Nephron progenitor cell (in vitro differentiated cells): ENCODE results near the gene EDA.

Source experiments
- DNase-seq: peaks from one replicate; pipeline ENCODE4 v3.0.0; 2021
- H3K27ac Mint-ChIP-seq: 2 replicates; pipeline ENCODE4 v1.8.0; 2021; ENCODE audit warnings: mild to moderate bottlenecking, moderate library complexity, mixed read lengths
- H3K27me3 Mint-ChIP-seq: 2 replicates; pipeline ENCODE4 v1.8.0; 2021; ENCODE audit warnings: mild to moderate bottlenecking, low read depth, mixed read lengths; ENCODE audit not compliant: poor library complexity
- H3K36me3 Mint-ChIP-seq: 2 replicates; pipeline ENCODE4 v1.8.0; 2021; ENCODE audit warnings: low read depth, mixed read lengths
- H3K4me1 Mint-ChIP-seq: 2 replicates; pipeline ENCODE4 v1.8.0; 2021; ENCODE audit warnings: mixed read lengths
- H3K4me3 Mint-ChIP-seq: 2 replicates; pipeline ENCODE4 v1.8.0; 2021; ENCODE audit warnings: mild to moderate bottlenecking, moderate library complexity, mixed read lengths
- H3K9me3 Mint-ChIP-seq: 2 replicates; pipeline ENCODE4 v1.8.0; 2021; ENCODE audit warnings: mild to moderate bottlenecking, moderate library complexity, mixed read lengths
- CTCF ChIP-seq: fragments of 200-600 bp; sonication (generic); IDR thresholded peaks from 2 replicates; pipeline ENCODE4 v1.5.0; 2021; ENCODE audit warnings: antibody characterized with exemption

Gene EDA

GRCh38 chrX:69951753-69952152, 335.8 kb downstream of the EDA start:
- Mint-ChIP-seq H3K36me3 (no peaks in the 10 kb centered on the region), H3K4me1 (no peaks in the 10 kb centered on the region), H3K27ac (no peak overlapping the region), H3K9me3 (peaks cover 28% of the 10 kb centered on the region), H3K4me3 (no peak overlapping the region), H3K27me3 (no peaks in the 10 kb centered on the region)
- TF ChIP-seq CTCF = no peak
- no peak for DNase-seq

- peaks cover 4% of the 10 kb centered on the region for H3K9me3 Mint-ChIP-seq
- H3K4me3 Mint-ChIP-seq = no peak overlapping the region
- no peaks in the 10 kb centered on the region for H3K4me1 Mint-ChIP-seq
- no peak for DNase-seq
- H3K27me3 Mint-ChIP-seq = peaks cover 6% of the 10 kb centered on the region
- no peak overlapping the region for H3K27ac Mint-ChIP-seq
- TF ChIP-seq CTCF = no peak
- H3K36me3 Mint-ChIP-seq = no peaks in the 10 kb centered on the region
These were observed 343.8 kb downstream of the EDA start for GRCh38 chrX:69959712-69960111.

- Mint-ChIP-seq H3K27ac (no peak overlapping the region), H3K4me1 (no peaks in the 10 kb centered on the region), H3K4me3 (no peak overlapping the region), H3K36me3 (no peaks in the 10 kb centered on the region), H3K9me3 (peaks cover 4% of the 10 kb centered on the region), H3K27me3 (peaks cover 6% of the 10 kb centered on the region)
- no peak for DNase-seq
- no peak for TF ChIP-seq CTCF
These were observed 345.6 kb downstream of the EDA start for GRCh38 chrX:69961365-69962072.

- Mint-ChIP-seq H3K4me3 (no peak overlapping the region), H3K36me3 (no peaks in the 10 kb centered on the region), H3K9me3 (peaks cover 5% of the 10 kb centered on the region), H3K4me1 (no peaks in the 10 kb centered on the region), H3K27ac (no peak overlapping the region), H3K27me3 (no peaks in the 10 kb centered on the region)
- no peak for DNase-seq
- no peak for TF ChIP-seq CTCF
These were observed 353.0 kb downstream of the EDA start for GRCh38 chrX:69968950-69969349.

DNA sequence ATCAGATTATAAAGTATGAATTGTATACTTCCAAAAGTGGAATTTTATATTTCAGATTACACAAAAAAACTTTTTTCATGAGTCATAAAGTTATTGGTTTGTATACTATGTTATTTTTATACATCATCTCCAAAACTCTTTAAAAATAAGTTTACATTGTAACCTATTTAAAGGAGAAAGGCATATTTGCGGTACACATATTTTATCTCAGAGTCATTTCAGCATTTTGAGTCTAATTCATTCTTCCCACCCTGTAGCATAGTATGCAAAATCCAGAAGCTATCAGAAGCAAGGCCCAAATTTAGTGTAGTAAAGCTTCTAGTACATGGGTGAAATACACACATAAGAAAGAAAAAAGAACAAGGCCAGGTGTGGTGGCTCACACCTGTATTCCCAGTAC, 353.5 kb downstream of the EDA start:
- peaks cover 10% of the 10 kb centered on the region for H3K9me3 Mint-ChIP-seq
- H3K27ac Mint-ChIP-seq = no peak overlapping the region
- H3K36me3 Mint-ChIP-seq = no peaks in the 10 kb centered on the region
- TF ChIP-seq CTCF = no peak
- no peak for DNase-seq
- H3K4me1 Mint-ChIP-seq = no peaks in the 10 kb centered on the region
- H3K27me3 Mint-ChIP-seq = no peaks in the 10 kb centered on the region
- H3K4me3 Mint-ChIP-seq = no peak overlapping the region

GRCh38 chrX:69987691-69988090, 371.8 kb downstream of the EDA start:
- no peak overlapping the region for H3K4me3 Mint-ChIP-seq
- TF ChIP-seq CTCF = no peak
- no peak for DNase-seq
- no peaks in the 10 kb centered on the region for H3K36me3 Mint-ChIP-seq
- no peak overlapping the region for H3K27ac Mint-ChIP-seq
- H3K4me1 Mint-ChIP-seq = no peaks in the 10 kb centered on the region
- H3K27me3 Mint-ChIP-seq = peaks cover 2% of the 10 kb centered on the region
- peaks cover 16% of the 10 kb centered on the region for H3K9me3 Mint-ChIP-seq
